Pulmonary artery endothelial cell (primary cell): Measurements from ENCODE around the gene LIMCH1. TPM values are rescaled to one million over a fixed set of nuclear protein-coding genes. Genes with fewer than 3 reads are reported as not detected.

Experiments used
- DNase-seq: peaks from one replicate; pipeline ENCODE4 v3.0.0-alpha.2; 2011; ENCODE audit warnings: low read depth, low spot score
- total RNA-seq: library from RNA; depleted of rRNA; stranded (reverse); fragments of >200 nt; gene quantifications from 2 replicates; pipeline ENCODE4 v1.2.3, GENCODE V29; 2014

The LIMCH1 gene
- total RNA-seq, 1 donor from 2014 or later = 24.1 TPM

DNA sequence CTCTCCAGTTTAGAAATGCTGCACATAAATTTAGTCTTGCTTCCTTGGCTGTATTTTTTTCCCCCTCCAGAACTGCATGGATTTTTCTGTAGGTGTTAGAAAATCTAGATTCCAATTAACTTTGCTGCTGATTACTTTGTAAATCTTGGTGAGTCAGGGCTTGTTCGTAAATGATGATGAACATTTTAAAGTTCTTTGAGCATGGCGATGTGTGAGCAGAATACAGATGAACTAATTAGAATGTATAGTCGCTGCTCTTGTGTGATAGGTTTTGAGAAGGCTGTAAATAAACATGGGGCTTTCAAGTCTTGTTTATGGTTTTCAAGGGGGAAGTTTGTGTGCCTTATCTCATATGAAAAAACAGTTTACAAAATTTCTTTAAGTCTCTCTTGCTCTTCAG lies 23.3 kb downstream of the LIMCH1 start:
- no peak for DNase-seq

DNA sequence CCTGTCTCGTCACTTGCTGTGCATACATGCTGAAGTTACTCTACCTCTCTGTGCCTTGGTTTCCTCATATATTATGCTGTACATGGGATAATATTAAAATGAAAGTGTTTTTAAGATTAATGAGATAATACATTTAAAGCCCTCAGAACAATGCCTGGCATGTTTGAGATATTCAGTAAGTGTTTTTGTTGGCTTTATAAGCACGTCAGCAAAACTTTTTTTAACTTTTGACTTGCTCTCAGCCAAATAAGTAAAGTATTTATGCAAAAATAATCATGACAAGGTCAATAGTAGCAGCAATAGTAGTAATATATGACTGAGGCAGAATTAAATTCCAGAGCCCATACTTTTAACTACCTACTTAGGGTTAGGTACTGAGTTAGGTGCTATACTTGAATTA lies 29.2 kb downstream of the LIMCH1 start:
- DNase-seq = no peak

DNA sequence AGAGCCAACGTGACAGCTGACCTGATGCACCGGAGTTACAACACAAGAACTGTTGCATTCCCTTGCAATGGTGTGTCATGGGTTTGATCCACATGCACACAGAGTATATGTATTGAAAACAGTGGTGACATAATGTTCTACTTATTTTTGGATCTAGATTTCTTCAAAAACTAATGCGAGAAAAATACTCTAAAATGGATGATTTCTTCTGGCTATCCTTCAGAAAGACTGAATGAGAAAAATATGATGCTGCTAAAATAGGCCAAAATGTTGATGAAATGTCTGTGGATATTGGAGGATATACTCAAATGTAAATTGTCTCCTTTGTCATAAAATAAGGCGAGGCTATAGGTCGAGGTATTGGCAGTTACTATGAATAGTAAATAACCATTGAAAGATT lies 30.4 kb downstream of the LIMCH1 start:
- DNase-seq = no peak

DNA sequence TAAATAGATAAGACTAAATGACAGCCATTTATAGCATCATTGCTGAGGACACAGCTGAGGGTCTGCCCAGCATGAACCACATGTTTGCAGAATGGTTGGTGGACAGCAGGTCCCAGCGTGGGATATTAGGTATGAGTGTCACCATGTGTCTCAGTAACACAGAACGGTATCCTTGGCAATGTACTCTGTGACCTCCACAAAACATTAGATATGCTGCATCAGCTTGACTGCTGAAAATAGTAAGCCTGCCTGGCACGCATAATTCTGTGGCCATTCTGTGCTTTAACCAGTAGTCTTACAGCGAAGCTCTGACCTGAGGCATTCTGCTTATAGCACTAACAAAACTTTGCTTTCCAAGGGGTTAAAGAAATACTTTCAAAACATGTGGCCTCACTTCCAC lies 32.0 kb downstream of the LIMCH1 start:
- DNase-seq = no peak

DNA sequence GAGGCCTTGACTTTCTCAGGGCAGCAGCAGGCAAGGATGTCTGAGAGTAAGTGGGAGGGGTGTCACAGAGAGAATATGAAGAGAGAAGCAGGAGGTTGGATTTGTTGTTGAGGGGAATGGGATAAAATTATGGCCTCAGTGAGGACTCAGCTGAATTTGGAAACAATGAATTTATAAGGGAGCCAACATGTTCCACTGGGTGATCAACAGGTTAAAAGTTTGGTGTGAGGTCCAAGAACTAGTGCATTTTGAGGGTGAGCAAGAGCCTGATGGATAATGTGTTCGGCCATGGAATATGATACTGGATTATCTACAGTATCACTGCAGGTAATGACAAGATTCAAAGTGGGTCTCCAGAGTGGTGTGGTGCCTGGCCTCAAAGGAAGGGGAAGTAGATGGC lies 33.5 kb downstream of the LIMCH1 start:
- no peak for DNase-seq

DNA sequence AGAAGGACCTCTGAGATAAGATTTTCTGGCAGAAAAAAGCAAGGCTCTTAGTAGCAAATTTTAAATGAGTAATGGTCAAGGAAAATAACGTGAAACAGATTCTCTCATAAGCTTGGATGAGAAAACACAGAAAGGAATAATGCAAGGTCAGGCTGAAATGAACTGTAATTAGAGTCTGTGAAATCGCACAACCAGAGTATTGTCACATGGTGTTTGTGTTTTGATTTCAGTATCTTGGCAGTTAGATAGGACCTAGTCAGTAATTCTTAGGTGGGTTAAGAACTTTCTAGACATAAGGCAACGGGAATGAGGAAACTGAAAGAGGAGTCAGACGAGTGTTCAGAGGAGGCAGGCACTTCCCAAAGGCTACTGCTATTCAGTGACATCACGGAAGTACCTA lies 34.6 kb downstream of the LIMCH1 start:
- no peak for DNase-seq

DNA sequence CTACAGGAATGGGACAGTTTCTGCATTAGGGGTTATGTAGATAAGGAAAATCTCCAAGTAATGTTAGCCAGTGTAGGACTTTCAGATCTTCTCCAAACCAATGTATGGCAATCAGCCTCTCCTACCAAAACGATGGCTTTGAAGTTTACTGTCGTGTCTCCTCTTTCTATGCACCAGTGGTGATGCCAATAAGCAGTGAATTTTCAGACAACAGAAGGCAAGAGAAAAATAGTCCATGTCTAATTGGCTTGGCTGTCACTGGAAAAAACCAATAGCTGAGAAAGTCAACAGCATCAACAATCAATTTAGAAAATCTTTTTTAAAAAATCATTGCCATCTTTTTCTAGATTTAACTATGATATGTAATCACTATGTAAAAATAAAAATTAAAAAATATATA lies 35.0 kb downstream of the LIMCH1 start:
- no peak for DNase-seq

DNA sequence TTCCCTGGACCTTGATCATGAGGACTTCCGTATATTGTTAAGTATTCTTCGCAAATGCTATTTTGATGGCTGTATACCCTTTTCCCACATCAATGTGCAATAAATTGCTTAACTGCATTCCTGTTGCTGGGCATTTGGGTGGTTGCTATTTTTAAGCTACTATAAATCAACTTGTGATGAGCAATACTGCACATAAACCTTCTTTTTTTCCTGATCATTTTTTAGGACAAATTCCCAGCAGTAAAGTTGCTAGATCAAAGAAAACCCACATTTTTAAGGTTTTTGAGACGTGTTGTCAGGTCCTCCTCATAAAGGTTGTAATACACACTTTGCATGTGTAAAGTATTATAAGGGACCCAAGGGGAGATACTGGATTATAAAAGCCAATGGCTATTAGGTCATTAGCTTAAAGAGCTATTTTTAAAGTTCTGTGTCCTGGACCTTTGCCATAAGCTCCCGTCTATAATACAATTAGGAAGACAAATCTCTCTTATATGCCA lies 35.6 kb downstream of the LIMCH1 start:
- no peak for DNase-seq

DNA sequence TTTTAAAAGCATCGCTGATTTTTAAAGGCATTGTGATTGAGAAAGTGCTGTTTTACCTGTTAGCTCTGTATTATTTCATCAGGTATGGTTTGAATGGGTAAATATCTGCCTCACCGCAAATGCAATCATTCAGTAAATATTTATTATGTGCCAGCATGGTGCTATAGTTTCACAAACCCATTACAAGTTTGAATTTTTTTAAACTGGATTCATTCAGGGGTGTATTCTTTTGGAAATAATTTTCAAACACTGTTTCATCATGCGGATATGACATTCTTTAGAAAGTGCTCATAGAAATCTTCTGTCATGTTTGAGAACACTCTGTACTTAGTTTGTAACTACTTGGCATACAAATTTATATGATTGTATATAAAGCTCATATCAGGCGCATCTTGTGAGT lies 37.2 kb downstream of the LIMCH1 start:
- DNase-seq = no peak

DNA sequence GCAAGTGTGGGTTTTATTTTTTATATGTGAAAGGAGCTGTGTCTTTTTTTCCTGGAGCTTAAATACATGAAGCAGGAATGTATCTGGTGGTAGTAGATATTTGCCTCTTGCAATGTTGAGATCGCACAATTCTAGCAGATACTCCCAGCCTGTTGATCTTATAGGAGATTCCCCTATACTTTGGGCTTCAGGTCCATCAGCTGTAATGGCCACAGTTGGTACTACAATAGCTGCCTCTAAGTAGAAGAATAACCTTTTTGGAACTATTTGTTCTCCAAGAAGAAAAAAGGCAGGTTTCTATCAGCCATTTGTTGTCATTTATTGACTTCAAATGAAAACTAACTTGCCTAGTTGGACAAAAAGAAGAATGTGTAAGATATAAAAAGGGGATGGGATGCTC lies 37.7 kb downstream of the LIMCH1 start:
- no peak for DNase-seq

DNA sequence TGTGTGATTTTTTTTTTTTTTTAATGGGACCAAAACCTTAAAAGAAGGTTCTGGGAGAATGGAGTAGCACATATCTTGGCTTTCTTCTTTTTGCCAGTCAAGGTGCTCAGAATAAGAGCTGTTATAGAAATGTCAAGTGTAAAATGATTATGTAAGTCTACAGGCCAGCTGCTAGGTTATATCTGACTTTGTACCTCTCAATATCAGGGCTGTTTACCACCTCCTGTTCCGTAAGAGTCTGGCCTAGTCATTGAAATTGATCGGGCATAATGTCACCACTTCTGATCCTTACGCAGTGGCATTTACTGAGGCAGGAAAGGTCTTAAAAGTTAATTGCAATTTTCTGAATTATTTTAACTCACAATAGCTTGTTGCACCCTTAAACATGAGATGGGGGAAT lies 41.1 kb downstream of the LIMCH1 start:
- DNase-seq = no peak

DNA sequence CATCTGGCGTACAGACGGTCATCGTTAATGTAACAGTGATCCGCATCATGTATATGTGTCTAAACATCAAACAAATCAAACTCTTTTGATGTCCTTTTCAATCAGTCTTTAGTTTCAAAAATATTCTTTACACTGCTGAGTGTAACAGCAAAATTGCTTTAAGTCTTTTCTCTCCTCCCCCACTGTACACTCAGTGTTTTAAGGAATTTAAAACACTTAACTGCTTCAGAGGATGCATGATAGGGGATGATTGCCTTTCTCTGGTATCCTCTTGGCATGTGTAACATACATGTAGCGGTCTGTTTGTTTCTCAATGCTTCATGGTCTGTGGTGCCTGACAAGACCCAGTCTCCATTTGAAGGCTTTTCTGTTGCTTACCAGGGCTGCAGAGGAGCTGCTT lies 41.6 kb downstream of the LIMCH1 start:
- no peak for DNase-seq

DNA sequence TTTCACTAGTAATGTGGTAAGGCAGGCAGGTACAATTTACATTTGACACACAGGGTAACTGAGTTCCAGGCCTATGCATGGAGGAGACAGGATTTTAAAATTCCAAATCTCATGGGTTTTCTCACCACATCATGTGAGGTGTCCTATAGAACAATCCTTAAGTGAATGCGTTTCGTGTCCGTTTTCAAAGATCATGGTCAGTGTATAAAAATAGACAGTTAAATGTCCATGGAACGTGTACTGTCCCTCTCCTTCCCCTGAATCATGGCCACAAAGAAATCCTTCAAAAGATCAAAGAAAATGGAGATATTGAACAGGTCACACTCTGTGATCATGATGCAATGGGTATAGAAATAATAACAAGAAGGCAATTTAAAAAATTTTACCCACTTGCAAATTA lies 42.0 kb downstream of the LIMCH1 start:
- no peak for DNase-seq

DNA sequence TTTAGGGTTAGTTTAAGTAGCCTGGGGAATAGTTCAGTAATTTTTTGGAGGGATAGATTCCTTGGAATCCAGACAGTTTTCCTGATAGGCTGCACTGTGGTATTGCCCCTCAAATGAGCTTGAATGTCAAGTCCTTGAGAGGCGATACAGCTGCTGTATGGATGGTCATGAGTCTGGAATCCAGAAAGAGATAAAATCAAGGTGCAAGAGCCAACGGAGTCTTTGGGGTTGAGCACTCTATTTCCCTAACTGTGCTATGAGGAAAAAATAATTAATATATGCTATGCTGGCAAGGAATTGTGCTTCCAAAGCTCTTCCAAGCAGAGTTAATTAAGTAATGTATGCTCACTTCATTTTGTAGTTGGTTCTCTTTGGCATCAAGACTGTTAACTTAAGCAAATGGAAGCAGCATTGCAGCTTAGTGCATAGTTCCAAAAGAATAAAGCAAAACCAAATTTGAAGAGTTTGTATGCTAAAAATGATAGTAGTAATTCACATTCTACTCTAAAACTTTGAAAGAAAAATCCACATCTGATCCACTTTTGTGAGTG lies 48.8 kb downstream of the LIMCH1 start:
- no peak for DNase-seq

DNA sequence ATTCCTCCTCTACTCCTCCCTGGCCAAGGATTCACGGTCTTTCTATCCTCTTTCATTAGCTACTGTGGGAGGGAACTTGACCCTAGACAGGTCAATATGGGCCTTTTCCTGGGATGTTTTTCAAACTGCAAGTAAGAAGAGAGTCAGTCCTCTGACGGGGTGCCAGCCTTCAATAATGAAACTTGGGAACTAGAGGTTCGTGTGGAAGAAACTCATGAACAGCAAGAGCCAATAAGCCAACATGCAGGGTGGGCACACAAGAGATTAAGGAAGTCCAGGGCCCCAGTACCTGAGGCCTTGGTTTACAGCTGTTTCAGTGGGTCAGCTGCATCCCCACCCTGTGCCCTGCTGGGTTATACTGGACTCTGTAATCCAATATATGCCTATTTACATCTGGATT lies 49.3 kb downstream of the LIMCH1 start:
- no peak for DNase-seq

DNA sequence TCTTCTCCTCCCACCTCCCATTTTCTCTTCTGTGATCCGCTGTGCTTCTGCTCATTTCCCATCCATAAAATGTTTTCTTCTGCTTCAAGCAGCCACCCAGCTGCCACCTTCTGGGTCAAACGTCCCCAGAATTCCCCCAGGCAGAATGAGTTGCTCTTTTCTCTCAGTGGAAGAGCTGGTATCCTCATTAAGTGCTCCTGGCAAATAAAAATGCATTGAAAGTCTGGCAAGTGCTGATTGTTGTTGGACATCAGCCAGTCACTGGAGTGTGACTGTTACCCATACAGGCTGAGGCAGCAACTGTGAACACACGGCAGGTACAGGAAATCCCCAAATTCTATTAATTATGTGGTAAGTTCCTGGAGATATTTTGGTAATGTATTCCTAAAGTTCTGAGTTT lies 52.6 kb downstream of the LIMCH1 start:
- no peak for DNase-seq

DNA sequence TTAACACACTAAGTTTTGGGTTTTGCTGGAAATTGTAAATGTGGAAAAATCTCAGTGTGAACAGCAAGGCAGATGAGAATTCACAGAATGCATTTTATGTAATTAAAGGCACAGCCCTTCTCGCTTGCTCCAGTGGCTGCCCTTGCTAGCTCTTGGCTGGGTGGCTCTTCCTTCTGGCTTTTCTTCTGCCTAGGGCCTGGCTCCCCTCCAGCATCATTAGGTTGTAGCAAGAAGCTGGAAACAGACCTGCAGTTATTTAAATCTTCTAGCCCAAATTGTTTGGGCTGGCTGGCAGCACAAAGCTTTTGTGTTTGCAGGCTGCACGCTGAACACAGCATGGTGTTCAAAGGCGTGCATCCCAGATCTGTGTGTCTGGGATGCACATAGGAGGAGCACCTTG lies 56.5 kb downstream of the LIMCH1 start:
- DNase-seq = no peak

DNA sequence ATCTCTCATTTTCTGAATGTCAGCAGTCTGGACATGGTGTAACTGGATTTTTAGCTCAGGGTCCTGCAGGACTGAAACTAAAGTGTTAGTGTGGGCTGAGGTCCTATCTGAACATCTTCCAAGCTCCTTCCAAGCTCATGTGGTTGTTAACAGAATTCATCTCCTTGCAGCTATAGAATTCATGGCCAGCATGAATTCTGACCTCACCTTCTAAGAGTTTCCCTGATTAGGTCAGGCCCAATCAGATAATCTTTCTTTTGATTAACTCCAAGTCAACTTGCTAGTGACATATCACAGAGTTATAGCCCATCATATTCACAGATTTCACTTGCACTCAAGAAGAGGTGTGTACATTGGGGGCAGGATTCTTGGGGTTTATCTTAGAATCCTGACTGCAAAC lies 59.5 kb downstream of the LIMCH1 start:
- DNase-seq = no peak

DNA sequence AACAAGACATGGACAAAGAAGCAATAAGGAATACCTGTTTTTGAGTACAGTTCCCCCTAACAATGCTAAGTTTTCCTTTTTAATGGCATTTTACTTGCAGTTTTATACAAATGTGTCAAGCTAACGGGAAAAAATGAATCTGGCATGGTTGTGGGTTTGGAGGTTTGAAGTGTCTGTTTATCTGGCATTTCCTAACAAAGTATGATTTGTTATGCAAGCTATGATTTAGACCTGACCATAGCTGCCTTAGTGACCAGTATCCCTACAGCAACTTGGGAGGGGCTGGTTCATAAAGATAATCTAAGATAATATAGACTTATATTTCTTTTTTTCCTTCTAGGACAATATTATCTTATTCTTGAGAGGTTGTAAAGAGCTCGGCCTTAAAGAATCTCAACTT lies 60.6 kb downstream of the LIMCH1 start:
- no peak for DNase-seq

DNA sequence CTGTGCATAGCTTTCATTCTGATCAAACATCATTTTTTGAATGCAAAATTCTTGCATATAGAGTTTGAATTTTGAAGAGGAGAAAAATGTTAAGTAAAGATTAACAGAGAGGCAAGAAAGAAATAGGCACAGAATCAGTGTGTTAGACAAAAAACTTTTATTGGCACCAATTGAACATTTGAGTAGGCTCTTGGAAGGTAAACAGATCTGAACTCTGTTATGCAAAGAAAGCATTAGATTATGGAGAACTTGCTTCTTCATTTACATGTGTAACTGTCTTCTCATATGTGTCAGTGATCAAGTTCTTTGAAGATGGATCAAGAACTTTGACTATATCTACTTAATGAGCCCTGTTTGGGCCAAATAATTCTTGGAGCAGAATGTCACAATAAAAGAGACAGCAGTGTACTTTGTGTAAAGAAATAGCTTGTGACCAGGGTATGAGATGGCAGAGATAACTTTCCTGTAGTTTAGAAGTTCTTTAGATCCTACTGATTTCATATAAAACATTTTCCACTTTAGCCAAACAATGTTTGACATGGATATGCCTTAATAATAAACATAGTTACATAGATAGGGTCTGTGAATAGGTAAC lies 61.3 kb downstream of the LIMCH1 start:
- no peak for DNase-seq

DNA sequence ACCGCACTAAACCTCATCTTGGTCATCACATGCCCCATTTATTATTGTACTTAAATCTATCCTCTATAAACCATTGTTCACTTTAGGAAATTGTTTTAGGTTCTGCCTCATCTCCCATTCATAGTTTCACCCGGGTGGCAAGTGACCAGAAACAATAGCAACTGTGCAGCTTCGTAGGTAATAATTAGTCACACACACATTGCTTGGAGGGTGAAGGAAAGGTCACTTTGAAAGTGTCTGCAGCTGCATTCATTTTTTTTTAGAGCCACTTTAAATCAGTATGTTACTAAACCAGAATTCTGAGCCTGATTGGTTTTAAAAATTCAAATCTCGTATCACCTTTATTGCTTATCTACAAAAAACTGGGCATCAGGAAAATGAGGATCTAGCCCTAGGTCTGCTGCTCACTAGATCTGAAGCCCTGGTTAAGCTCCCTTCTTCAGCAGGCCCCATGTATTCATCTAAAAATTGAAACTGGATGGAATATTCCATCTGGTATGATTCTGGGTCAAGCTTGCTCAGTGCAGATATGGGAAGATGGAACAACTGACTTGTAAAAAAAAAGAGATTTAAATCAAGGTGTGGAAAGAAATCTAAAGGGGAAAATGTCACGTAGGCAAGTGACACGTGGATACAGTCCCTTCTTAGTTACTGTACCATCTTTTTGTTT lies 62.4 kb downstream of the LIMCH1 start:
- peak; percentile 78 for DNase-seq

DNA sequence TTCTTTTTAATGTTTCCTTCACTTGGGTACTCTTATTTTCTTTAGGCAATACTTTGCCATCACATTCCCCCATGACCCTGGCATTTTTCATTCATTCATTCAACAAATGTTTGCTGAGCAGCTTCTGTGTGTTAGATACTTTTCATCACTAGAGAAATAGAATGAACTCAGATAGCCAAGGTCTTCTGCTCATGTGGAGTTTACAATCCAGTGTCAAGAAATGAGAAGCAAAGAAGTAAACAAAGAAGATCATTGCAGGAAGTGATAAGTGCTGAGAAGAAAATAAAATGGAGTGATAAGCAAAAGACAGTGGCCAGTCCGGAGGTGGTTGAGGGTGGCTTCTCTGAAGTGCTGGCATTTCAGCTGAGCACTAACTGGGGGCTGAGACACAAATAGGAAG lies 63.1 kb downstream of the LIMCH1 start:
- DNase-seq = no peak

DNA sequence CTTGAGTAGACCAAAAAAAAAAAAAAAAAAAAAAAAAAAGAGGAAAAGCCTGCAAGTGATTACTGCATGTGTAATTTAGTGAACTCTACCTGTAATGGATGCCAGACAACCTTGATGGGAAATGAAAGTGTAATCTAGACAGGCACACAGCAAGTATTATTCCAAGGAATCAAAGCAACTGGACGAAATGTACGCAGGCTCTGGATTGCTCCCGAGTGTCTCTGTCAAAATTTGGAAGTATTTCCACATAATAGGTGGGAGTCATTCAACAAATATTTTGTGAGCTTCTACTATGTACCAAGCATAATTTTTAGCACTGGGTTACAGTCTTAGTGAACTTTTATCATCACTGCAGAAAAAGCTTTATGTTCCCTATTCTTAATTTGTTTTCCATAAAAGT lies 64.2 kb downstream of the LIMCH1 start:
- DNase-seq = no peak
